HFF-Myc (cell line): ENCODE measurements around the gene DENND11.

Experiments
- DNase-seq: peaks from one replicate; pipeline ENCODE4 v3.0.0-alpha.2; 2011; ENCODE audit warnings: low read depth; ENCODE audit errors: extremely low read depth
- H3K4me3 ChIP-seq: replicated peaks from 2 replicates; pipeline ENCODE4 v1.5.1; 2011; ENCODE audit warnings: low read depth, mild to moderate bottlenecking, control low read depth, low read length
- TF ChIP-seq, protein P1 (sequence below): IDR thresholded peaks from 2 replicates; pipeline ENCODE4 v1.5.1; 2012; ENCODE audit warnings: mild to moderate bottlenecking, low read depth, low read length, control low read depth; ENCODE audit errors: missing control alignments

DENND11 gene

GRCh38 chr7:141675436-141676215 is 26.3 kb downstream of the DENND11 start:
- TF ChIP-seq, protein P1, sequence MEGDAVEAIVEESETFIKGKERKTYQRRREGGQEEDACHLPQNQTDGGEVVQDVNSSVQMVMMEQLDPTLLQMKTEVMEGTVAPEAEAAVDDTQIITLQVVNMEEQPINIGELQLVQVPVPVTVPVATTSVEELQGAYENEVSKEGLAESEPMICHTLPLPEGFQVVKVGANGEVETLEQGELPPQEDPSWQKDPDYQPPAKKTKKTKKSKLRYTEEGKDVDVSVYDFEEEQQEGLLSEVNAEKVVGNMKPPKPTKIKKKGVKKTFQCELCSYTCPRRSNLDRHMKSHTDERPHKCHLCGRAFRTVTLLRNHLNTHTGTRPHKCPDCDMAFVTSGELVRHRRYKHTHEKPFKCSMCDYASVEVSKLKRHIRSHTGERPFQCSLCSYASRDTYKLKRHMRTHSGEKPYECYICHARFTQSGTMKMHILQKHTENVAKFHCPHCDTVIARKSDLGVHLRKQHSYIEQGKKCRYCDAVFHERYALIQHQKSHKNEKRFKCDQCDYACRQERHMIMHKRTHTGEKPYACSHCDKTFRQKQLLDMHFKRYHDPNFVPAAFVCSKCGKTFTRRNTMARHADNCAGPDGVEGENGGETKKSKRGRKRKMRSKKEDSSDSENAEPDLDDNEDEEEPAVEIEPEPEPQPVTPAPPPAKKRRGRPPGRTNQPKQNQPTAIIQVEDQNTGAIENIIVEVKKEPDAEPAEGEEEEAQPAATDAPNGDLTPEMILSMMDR = no peak
- H3K4me3 ChIP-seq = no peak overlapping the region
- DNase-seq = no peak

DNA sequence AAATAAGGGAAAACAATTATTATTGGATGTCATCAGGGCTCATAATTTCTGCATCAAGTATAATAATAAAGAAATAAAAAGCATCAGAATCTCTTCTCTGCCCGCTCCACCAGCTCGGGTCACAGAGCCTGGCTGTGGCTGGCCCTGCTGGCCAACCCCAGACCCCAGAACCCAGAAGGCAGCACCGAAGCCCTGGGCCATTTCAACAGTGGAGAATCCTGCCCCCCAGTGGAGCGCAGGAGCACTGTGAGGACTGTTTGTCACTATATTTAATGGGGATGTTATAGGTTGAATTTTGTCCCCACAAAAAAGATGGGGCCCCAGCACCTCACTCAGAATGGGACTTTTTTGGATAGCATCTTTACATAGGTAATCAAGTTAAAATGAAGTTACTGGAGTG is 27.3 kb downstream of the DENND11 start:
- no peak for DNase-seq
- TF ChIP-seq, protein P1 = peak; percentile 34
- no peak overlapping the region for H3K4me3 ChIP-seq

GRCh38 chr7:141674171-141674671 is 27.7 kb downstream of the DENND11 start:
- no peak overlapping the region for H3K4me3 ChIP-seq
- no peak for DNase-seq
- TF ChIP-seq, protein P1 = no peak

DNA sequence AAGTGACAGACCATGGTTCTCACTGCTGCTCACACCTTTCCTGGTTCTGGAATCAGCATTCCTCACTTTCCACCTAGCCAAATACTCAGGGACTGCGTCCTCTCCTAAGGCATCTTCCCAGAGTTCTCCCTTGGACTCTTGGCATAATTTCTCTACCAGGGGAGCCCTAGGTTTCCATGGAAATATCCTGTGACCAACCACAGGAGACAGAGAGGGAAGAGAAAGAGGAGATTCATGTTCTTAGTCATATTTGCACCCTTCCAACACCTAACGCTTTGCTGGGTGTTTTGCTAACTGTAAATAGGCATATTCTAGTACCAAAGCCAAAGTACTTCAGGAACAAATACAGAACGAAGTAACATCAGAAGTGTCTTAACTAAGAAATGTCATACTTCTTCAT is 28.6 kb downstream of the DENND11 start:
- no peak for DNase-seq
- TF ChIP-seq, protein P1 = no peak
- H3K4me3 ChIP-seq = no peak overlapping the region

DNA sequence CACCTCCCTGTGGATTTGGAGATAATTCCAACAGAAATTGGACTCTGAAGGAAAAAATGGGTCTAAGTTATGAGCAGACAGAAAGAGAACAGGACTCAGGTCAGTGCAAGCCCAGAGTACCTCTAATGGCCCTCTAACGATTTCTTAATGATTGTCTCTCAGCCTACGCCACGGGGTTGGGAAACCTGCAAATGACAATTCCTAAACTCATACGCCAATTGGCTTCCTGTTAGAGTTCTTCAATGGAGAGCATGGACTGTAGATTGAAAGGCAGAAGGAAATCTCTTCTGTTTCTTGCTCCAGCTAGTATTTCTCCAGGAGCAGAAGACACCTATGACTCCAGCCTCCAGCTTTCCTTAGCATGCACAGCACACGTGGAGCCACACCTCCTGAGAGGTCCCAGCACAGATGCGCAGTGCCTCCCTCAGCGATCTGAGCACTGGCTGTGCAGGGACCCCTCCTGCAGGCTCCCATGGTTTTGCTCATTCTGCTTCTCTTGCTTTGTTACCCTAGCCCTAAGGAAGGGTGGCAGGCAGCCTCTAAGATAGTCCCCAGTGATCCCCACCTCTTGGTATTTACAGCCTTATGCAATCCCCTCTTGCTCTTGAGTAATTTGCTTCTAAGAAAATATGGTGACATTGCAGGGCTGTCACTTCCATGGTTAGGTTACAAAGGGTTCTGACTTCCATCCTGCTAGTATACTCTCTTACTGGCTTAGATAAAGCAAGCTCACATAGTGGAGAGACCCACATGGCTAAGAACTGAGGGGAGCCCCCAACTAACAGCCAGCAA is 30.1 kb downstream of the DENND11 start:
- DNase-seq = no peak
- no peak overlapping the region for H3K4me3 ChIP-seq
- TF ChIP-seq, protein P1 = no peak

DNA sequence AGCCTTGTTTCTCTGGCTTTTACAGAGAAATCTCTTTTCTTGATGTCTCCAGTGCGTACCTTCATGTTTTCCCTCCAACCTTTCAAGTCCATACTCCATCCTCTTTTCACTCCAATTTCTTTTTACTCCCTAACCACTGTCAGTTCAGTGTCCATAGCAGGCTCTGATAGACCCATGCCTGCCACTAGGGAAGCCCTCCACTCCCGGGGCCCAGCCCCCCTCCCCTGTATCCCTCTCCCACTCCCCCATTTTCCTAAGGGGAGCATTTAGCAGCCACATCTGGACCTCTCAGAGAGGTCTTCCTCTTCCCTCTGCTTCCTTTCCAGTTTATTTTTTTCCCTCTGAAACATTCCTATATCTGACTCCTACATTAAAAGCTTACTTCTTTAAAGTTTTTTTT is 33.1 kb downstream of the DENND11 start:
- TF ChIP-seq, protein P1 = no peak
- no peak for DNase-seq
- H3K4me3 ChIP-seq = no peak overlapping the region
